Upper lobe of left lung (tissue), 4 donors: ENCODE measurements around the gene YJEFN3.

Experiments
- CTCF ChIP-seq, 6 experiments: fragments of 450-650 bp in 4 of 6; fragments of 200-600 bp in 2 of 6; sonication (generic) in 2 of 6; IDR thresholded peaks; one replicate each; pipeline ENCODE4 v1.5.1; 2016 to 2019; ENCODE audit warnings: antibody characterized with exemption in 6 of 6
- POLR2AphosphoS5 ChIP-seq, 2 donors: sonication (generic); formaldehyde crosslinking; IDR thresholded peaks; one replicate each; pipeline ENCODE4 v1.5.1; 2017; ENCODE audit warnings: antibody characterized with exemption in 2 of 2

GRCh38 chr19:19527371-19527656 is 1.4 kb upstream of the YJEFN3 start:
- TF ChIP-seq CTCF (IDR thresholded peaks at IDR 0.05) = no peak
- TF ChIP-seq POLR2AphosphoS5 (IDR thresholded peaks at IDR 0.05) = no peak
